Astrocyte (in vitro differentiated cells and primary cell): ENCODE data around the gene FMO1. TPM values are rescaled to one million over a fixed set of nuclear protein-coding genes. Genes with fewer than 3 reads are reported as not detected.

Source experiments
- DNase-seq: peaks from one replicate; pipeline ENCODE4 v3.0.0-alpha.2; 2010; ENCODE audit warnings: low read depth
- FAIRE-seq: peaks from 2 replicates; lab custom pipeline; 2011; peaks lifted over from hg19 to GRCh38; lab: Jason Lieb, UNC
- H2AFZ ChIP-seq: 2 replicates; pipeline ENCODE4 v1.6.0; 2012; ENCODE audit warnings: low read depth, low read length, inconsistent platforms
- H3K27ac ChIP-seq: 2 replicates; pipeline ENCODE4 v1.5.1; 2011; ENCODE audit warnings: low read depth, low read length, inconsistent platforms
- H3K27me3 ChIP-seq: 2 replicates; pipeline ENCODE4 v1.6.0; 2011; ENCODE audit warnings: low read length, inconsistent platforms; ENCODE audit not compliant: insufficient read depth
- H3K36me3 ChIP-seq: 2 replicates; pipeline ENCODE4 v1.5.1; 2011; ENCODE audit warnings: low read length, inconsistent platforms; ENCODE audit not compliant: insufficient read depth
- H3K4me1 ChIP-seq: 2 replicates; pipeline ENCODE4 v1.5.1; 2011; ENCODE audit warnings: low read length, inconsistent platforms; ENCODE audit not compliant: insufficient read depth
- H3K4me2 ChIP-seq: 2 replicates; pipeline ENCODE4 v1.6.0; 2012; ENCODE audit warnings: low read length, inconsistent platforms
- H3K4me3 ChIP-seq: 2 replicates; pipeline ENCODE4 v1.5.1; 2011; ENCODE audit warnings: low read depth, mild to moderate bottlenecking, low read length, inconsistent platforms; ENCODE audit not compliant: insufficient read depth
- H3K79me2 ChIP-seq: 2 replicates; pipeline ENCODE4 v1.6.0; 2012; ENCODE audit warnings: mild to moderate bottlenecking, low read length, inconsistent platforms; ENCODE audit not compliant: insufficient read depth
- H3K9ac ChIP-seq: 2 replicates; pipeline ENCODE4 v1.6.0; 2012; ENCODE audit warnings: mild to moderate bottlenecking, low read length, inconsistent platforms
- H3K9me3 ChIP-seq: 2 replicates; pipeline ENCODE4 v1.5.1; 2012; ENCODE audit warnings: low read depth, mild to moderate bottlenecking, low read length, inconsistent platforms; ENCODE audit not compliant: insufficient read depth
- H4K20me1 ChIP-seq: 2 replicates; pipeline ENCODE4 v1.6.0; 2012; ENCODE audit warnings: low read length, inconsistent platforms; ENCODE audit not compliant: insufficient read depth
- H3K27ac Mint-ChIP-seq: one replicate; pipeline ENCODE4 v1.8.0; 2021; ENCODE audit warnings: mild to moderate bottlenecking, mixed read lengths; ENCODE audit not compliant: unreplicated experiment
- H3K27me3 Mint-ChIP-seq: one replicate; pipeline ENCODE4 v1.8.0; 2021; ENCODE audit warnings: low read depth, mixed read lengths; ENCODE audit not compliant: unreplicated experiment
- H3K36me3 Mint-ChIP-seq: one replicate; pipeline ENCODE4 v1.8.0; 2021; ENCODE audit warnings: low read depth, mixed read lengths; ENCODE audit not compliant: unreplicated experiment
- H3K4me1 Mint-ChIP-seq: one replicate; pipeline ENCODE4 v1.8.0; 2021; ENCODE audit warnings: low read depth, mixed read lengths; ENCODE audit not compliant: unreplicated experiment
- H3K4me3 Mint-ChIP-seq: one replicate; pipeline ENCODE4 v1.8.0; 2021; ENCODE audit warnings: mild to moderate bottlenecking, moderate library complexity, mixed read lengths; ENCODE audit not compliant: unreplicated experiment
- H3K9me3 Mint-ChIP-seq: one replicate; pipeline ENCODE4 v1.8.0; 2021; ENCODE audit warnings: mild to moderate bottlenecking, mixed read lengths; ENCODE audit not compliant: unreplicated experiment
- CTCF ChIP-seq: IDR thresholded peaks from 2 replicates; pipeline ENCODE4 v1.5.1; 2011; ENCODE audit warnings: low read depth, mild to moderate bottlenecking, inconsistent platforms, low read length, moderate library complexity; ENCODE audit not compliant: insufficient read depth
- EZH2 ChIP-seq: IDR thresholded peaks from 2 replicates; pipeline ENCODE4 v1.6.1; 2012; ENCODE audit warnings: mild to moderate bottlenecking, low read length, inconsistent platforms; ENCODE audit not compliant: insufficient read depth
- total RNA-seq: library from RNA; stranded (reverse); gene quantifications from 2 replicates; pipeline ENCODE4 v1.2.1, GENCODE V29; 2021

The FMO1 gene
- total RNA-seq, 1 donor from 2014 or later, result not detected

- Histone ChIP-seq H3K4me2 (no peak overlapping the region), H3K36me3 (no peaks in the 10 kb centered on the region), H3K4me1 (no peaks in the 10 kb centered on the region), H2AFZ (no peak overlapping the region), H3K9ac (no peak overlapping the region), H4K20me1 (no peaks in the 10 kb centered on the region), H3K9me3 (no peaks in the 10 kb centered on the region), H3K27me3 (peaks cover 3% of the 10 kb centered on the region), H3K27ac (no peak overlapping the region), H3K79me2 (no peaks in the 10 kb centered on the region), H3K4me3 (no peak overlapping the region)
- H3K27me3 Mint-ChIP-seq, result no peaks in the 10 kb centered on the region
- no peaks in the 10 kb centered on the region for H3K9me3 Mint-ChIP-seq
- DNase-seq, result no peak
- no peak for TF ChIP-seq EZH2
- TF ChIP-seq CTCF, result no peak
- no peak overlapping the region for H3K4me3 Mint-ChIP-seq
- no peaks in the 10 kb centered on the region for H3K36me3 Mint-ChIP-seq
- H3K27ac Mint-ChIP-seq, result no peak overlapping the region
- H3K4me1 Mint-ChIP-seq, result peaks cover 4% of the 10 kb centered on the region
- FAIRE-seq, result peak; percentile 17
Measured at GRCh38 chr1:171212607-171213351, 35.5 kb upstream of the FMO1 start.

GRCh38 chr1:171213559-171214454, 34.5 kb upstream of the FMO1 start:
- no peaks in the 10 kb centered on the region for H4K20me1 ChIP-seq
- H3K9me3 Mint-ChIP-seq, result no peaks in the 10 kb centered on the region
- H3K4me3 Mint-ChIP-seq, result no peak overlapping the region
- no peaks in the 10 kb centered on the region for H3K36me3 Mint-ChIP-seq
- H3K9me3 ChIP-seq, result no peaks in the 10 kb centered on the region
- no peak overlapping the region for H3K27ac ChIP-seq
- no peak overlapping the region for H2AFZ ChIP-seq
- no peaks in the 10 kb centered on the region for H3K36me3 ChIP-seq
- H3K27me3 ChIP-seq, result peaks cover 3% of the 10 kb centered on the region
- no peak overlapping the region for H3K27ac Mint-ChIP-seq
- TF ChIP-seq EZH2, result no peak
- no peak for TF ChIP-seq CTCF
- peaks cover 13% of the 10 kb centered on the region for H3K4me1 Mint-ChIP-seq
- no peak overlapping the region for H3K4me3 ChIP-seq
- no peak overlapping the region for H3K4me2 ChIP-seq
- H3K9ac ChIP-seq, result no peak overlapping the region
- peaks cover 5% of the 10 kb centered on the region for H3K4me1 ChIP-seq
- no peak for DNase-seq
- H3K79me2 ChIP-seq, result no peaks in the 10 kb centered on the region
- no peak for FAIRE-seq
- no peaks in the 10 kb centered on the region for H3K27me3 Mint-ChIP-seq
